ENCODE results near the gene C1orf94.
"Not testable (repeated sequence)": the region's sequence is repeated elsewhere in the genome, so short reads cannot be mapped to it uniquely, and the experiment has no call there.

C1orf94 gene

DNA sequence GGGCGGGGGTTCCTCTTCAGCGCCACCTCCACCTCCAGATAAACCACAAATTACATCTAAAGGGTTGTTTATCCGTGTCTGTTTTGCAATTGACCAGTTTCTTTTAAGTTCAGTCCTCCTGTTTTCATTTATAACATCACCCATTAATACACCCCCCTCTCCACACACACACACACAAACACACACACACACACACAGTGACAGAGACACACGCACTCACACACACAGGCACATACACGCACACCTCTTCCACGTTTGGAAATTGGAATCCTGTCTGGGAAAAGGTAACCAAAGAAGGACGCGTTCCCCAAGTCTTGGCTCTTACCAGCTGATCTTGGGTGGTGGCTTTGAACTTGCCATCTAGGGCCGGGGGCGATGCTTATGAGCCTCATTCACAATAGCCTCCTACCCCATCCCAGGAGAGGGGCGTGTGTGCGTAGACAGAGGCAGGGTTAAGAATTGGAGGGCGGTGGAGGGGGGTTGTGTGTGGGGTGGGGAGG lies 11.2 kb upstream of the C1orf94 start:
- peak; percentile 26 for DNase-seq

DNA sequence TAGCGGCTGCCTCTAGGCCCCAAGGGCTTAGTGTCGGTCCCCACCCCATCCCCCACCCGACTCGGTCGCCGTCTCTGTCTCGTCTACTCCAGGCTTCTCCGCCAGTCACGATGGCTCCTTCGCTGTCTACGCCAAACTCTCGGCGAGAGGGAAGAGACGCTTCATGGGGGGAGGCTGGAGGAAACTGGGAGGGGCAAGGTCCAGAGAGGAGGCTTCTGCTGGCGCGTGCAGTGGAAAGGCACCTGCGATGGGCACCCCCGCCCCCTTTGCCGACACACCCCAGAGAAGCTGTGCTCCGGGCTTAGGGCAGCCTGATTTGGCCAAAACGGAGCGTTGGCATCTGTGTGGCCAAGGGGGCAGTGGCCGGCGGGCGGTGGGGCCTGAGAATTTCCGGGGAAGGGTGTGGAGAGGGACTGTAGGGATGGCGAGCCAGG lies 10.5 kb upstream of the C1orf94 start:
- no peak for DNase-seq

DNA sequence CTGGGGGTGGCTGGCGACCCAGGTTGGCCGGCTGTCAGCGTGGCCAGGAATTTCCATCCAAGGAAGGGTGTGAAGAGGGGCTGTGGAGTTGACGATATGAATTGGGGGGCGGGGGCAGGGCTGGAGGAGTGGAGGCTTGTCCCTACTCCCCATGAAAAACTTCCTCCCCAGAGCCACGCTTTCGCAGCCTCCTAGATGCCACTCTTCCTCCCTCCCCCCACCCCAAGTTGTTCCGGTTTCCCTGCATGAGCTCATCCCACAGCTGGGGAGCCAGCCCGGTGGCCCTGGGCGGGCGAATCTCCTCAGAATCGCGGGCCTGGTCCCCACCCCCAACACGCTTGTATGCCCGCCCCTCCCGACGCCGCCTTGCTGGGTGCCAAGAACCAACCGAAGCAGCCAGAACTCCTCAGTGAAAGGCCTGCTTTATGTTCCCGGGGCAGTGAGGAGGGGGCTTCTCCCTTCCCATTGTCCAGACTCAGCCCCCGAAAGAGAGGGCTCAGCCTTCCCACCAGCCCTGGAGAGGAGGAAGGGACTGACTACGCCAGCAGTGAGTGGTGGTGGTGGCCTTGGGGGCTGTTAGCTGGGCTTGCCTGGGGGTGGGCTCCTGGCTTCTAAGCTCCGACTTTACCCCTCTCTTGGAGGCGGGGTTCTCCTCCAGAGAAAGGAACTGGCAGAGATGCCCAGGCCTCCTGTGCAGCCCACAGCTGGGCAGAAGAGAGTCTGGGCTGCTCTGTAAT lies 9.9 kb upstream of the C1orf94 start:
- no peak for DNase-seq

DNA sequence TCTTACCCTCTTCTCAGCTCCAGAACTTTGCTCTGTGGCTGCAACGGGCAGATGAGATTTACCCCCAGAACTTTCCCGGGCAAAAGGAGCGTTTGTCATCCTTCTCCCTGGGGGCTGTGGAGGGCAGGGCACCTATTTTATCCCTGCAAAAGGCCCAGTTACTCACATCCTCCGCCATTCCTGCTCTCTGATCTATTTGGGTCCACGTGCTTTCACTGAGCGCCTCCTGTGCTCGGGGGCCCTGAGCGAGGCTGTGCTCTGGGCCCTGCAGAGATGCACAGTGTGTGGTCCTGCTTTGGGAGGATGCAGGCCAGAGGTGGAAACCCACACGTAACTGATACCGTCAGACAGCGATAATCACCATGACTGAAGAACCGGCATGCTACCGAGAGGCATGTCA lies 9.3 kb upstream of the C1orf94 start:
- no peak for DNase-seq

DNA sequence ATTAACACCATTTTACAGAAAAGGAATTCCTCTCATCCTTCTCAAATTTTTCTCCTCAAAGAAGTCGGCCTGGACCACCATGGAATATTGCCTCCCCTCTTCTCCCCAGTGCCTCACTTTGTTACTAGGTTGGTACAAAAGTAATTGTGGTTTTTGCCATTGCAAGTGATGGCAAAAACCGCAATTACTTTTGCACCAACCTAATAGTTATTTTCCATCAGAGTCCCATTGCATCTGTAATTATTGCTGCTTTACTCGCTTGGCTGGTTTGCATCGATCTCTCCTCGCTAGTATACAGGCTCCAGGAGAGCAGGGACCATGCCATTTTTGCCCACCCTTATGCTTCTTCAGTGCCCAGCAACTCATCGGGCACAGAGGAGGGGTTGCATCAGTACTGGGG lies 963 bp upstream of the C1orf94 start:
- DNase-seq, result no peak

DNA sequence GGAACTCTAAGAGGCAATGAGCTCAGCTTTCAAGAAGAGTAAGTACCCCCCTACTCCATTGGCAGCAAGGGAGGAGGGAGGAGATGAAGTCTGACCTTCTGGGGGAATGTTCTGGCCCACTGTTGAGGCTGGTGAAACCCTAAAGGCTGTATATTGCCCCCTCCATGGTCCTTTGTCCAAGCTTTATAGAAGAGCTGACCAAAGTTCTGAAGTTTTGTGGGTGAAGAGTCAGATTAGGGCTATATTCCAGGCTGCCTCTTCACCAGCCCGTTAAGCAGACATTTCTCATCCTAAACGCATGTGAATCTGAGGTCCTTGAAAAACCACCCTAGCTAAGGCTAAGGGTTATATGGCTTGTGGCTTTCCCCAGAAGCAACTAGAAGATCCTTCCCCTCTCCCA lies 1.4 kb downstream of the C1orf94 start:
- DNase-seq, result no peak

DNA sequence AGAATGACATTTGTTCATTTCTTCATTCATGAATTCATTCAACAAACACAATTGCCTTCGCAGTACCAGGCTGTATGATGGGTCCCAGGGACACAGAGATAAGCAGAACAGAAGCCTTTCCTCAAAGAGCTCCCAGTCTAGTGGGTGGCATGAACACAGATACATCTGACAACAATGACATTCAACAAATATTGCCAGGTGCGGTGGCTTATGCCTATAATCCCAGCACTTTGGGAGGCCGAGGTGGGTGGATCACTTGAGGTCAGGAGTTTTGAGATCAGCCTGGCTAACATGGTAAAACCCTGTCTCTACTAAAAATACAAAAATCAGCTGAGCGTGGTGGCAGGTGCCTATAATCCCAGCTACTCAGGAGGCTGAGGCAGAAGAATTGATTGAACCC lies 6.7 kb downstream of the C1orf94 start:
- DNase-seq, result not testable (repeated sequence)

DNA sequence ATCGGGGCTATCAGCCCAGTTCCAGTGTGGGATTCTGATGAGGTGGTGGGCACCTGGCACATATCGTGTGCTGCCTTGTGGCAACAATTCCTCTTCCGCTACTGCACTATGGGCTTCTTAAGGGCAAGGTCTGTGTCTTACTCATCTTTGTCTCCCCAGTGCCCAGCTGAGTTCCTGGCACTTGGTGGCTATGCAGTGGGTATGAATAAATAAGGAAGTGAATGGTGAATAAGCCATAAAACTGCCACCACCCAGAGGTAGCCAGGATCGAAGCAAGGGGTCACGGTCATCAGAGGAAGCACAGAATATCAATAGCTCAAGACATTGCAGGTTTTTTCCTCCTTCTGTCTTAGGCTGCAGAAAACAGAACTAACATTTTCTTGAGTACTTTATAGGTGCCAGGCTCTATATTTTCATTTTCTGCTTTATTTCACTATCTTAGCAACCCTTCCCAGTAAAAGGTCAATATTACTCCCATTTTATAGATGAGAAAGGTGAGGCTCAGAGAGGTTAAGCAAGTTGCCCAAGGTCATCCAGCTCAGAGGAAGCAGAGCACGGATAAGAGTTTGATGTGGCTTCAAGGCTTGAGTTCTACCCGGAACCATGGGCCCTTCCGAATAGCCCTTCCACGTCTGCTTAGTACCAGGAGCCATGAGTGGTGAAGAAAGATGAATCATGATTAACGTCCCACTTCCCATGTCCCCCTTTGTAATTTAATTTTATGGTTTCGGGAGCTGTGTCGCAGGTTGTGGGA lies 10.2 kb downstream of the C1orf94 start:
- DNase-seq, result no peak

DNA sequence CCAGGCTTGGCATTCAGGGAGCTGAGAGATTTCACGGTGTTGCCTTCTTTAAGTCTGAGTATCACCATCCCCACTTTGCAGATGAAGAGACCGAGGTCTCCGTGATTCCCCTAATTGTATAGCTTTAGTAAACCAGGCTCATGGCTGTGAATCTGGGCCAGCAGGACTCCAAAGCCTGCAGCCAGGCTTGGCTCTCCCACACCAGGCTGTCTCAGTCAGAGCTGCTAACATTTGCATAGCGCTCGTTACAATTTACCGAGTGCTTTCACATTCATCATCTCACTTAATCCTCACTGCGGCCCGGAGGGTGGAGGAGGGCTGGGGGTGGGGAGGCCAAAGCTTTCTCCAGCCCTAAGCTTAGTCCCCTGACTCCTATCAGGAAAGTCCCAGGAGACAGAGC lies 11.7 kb downstream of the C1orf94 start:
- DNase-seq, result no peak

DNA sequence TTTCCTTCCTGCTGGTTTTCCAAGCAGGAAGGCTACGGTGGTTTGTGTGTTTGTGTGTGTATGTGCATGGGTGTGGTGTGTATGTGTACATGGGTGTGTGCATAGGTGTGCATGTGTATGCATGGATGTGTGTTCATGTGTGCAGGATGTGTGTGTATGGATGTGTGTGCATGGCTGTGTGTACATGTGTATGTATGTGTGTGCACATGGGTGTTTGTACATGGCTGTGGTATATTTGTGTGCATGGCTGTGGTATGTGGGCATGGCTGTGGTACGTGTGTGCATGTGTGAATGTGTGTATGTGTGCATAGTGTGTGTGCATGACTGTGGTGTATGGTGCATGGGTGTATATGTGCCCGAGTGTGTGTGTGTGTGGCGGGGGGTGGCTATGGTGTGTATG lies 12.3 kb downstream of the C1orf94 start:
- no peak for DNase-seq

DNA sequence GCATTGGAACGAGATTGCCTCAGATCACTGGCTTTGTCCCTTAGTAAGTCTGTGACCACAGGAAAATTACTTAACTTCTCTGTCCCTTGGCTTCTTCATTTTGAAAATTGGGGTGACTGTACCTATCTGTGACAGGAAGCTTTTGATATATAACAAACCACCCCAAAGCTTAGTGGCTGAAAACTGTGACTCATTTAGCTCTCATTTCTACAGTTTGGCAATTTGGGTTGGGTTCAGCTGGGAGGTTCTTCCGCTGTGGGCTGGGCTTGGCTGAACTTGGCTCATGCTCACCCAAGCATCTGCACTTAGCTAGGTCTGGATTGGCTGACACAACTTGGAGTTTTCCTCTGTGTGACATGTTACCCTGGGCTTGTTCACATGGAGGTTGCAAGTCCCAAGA lies 14.0 kb downstream of the C1orf94 start:
- no peak for DNase-seq

DNA sequence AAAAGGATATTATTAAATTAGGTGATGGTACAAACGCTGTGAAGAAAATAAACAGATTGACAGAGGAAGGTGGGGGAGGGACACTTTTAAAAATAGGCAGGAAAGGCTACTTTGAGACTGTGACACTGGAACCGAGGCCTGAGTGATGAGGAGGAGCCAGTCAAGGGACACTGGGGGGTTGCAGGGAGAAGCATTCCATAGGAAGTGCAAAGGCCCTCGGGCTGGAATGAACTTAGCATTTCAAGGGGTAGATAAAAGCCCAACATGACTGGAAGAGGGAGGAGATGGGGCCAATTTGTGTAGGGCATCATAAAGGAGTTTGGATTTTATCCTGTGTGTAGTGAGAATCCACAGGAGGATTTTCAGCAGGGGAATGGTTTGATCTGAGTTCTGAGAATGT lies 15.9 kb downstream of the C1orf94 start:
- no peak for DNase-seq

DNA sequence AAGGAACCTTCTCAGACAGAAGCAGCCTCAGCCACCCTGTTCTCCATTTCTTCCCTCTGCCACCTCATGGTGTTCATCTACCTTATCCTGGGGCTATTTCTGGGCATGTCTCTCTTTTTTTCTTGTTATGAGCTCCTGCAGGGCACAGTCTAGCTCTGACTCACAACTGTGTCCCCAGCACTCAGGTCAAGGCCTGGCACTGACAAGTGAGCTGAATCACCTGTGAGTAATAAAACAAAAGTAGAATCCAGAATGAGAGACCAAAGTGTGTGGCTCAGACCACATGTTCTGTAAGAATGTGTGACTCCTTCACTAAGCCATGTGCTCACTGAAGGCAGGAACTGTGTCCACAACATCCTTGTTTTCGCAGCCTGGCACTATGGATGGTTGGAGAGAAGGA lies 23.2 kb downstream of the C1orf94 start:
- DNase-seq, result no peak

DNA sequence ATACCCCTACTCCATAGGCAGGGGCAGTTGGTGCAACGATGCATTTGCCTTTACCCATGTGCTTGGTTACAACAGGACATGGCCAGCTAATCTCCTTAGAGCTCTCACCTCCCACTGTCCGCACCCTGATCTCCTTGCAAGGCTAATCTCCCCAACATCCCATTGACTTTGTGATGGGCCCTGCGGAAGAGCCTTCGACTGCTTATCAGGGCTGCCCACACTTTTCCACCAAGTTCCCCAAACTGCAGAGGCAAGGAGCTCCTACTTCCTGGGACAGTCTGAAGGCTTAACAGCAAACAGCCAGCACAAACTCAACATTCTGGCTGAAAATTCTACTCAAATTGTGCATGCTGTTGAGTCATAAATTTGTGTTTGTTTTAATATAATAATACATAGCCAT lies 36.0 kb downstream of the C1orf94 start:
- no peak for DNase-seq

DNA sequence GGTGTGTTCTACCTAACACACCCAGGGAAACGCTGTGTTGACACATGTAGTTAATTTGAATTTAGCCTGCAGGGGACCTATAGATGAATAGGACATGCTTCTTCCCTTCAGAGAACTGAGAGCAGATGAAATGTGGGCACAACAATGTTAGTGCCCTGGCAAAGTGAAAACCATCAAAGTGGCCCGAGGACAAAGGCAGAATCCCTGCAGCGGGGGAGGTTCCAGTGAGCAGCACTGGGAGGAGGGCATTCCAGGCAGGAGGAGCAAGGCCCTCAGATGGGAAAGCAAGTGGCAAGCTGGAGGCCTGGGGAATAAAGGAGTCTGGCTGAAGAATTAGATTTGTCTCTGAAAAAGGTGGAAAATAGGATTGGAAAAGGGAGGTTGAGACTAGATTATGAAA lies 37.2 kb downstream of the C1orf94 start:
- no peak for DNase-seq

DNA sequence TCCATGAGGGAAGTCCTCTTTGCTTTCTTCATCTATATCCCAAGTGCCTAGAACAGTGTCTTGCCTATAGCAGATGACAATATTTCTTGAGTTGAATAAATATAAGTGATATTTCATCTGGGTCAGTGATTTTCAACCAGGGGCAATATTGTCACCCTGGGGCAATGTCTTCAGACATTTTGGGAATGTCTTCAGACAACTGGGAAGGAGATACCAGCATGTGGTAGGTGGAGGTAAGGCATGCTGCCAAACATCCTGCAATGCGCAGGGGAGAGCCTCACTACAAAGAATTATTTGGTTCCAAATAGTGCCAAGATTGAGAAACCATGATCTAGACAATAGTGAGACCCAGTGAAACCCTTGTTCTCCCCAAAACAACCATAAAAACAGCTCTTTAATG lies 54.7 kb downstream of the C1orf94 start:
- no peak for DNase-seq

DNA sequence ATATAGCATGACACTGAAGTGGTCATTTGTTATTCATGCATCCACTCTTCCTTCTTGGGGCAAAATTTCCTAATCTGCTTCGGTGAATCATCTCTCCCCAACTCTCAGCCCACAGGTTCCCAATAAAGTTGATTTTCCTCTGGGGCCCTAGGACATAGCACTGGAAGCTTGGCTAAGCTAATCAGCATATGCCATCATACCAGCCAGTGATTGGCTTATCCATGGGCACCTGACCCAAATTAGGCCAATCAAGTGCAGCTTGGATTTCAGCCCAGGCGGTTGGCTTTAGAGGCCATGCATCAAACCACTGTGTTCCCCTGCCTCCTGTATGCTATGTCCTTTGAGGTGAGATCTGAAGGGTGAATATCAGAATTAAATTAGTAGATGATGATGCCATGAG lies 58.9 kb downstream of the C1orf94 start:
- no peak for DNase-seq

DNA sequence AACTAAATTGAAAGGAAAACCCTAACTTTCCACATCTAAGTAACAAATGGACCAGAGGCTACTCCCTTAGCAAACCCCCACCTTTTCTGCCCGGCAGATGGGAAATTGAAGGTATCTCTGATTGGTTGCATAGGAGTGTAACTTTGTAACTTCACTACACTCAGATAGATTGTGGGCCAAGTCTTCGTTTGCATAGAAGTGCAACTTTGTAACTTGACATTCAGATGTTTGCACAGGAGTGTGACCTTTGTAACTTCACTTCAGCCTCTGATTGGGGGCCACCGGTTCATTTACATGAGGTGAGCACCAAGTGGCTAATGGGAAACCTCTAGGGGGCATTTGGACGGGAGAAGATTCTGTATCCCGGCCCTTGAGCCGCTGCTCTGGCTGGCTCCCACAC lies 59.4 kb downstream of the C1orf94 start:
- DNase-seq, result no peak

DNA sequence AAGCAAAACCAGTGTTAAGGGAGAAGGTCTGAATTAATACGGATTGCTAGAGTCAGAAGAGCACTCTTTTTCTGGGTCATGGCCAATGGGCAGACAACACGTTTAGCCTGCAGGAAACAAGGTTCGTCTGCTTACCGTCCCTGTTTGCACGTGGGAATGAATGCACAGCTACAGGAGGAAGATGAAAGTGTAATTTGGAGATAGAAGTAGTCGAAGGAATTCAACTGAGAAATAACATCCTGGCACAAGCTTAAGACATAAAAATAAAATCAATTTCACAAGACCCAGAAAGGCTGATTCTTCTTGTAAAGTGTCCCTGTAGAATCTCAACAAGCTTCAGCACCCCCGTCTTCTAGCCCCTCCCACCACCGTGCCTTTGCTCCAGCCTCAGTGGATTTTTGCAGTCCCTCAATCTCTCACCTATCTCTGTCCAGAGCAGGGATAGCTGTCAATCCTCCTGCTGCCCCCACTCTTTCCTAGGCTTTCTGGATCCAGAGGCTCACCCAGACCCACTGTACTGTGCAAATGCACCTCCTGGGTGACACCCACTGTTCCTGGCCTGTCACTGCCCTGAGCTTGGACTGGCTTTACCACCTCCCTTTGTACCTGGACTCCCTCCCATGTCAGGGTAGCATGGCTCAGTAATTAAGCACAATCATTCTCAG lies 60.6 kb downstream of the C1orf94 start:
- DNase-seq, result no peak

DNA sequence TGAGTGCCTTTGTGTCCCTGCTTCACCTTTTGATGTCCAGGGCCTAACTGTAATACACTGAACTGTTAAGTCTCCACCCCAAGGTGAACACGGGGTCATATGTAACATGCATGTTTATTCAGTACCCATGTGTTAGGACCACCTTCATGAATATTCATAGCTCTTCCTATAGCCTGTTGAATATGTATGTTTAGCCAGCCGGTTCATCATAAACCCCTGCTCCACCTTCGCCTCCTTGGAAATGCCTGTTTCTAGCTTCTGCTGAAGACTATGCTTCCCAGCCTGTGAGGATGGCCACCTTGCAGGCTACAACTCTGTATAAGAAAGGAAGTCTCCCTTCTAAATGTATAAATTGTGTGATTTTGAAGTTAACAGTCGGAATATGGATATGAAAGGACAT lies 69.3 kb downstream of the C1orf94 start:
- no peak for DNase-seq

DNA sequence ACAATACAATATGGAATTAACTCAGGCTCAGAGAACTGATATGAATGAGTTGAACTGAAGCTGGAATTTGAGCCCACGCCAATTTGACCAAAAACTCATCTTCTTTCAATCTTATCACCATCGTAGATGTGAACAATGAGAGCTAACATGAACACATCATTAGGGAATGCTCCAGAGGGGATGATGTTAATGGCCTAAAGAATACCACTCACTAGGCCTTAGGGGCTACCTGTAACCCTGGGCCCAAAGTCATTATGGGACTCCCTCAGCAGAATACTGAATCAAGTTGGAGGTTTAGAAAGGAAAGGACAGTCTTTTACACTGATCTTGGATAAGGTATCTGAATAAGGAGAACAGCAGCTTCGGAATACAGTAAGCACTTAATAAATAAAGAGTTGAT lies 73.6 kb downstream of the C1orf94 start:
- no peak for DNase-seq

DNA sequence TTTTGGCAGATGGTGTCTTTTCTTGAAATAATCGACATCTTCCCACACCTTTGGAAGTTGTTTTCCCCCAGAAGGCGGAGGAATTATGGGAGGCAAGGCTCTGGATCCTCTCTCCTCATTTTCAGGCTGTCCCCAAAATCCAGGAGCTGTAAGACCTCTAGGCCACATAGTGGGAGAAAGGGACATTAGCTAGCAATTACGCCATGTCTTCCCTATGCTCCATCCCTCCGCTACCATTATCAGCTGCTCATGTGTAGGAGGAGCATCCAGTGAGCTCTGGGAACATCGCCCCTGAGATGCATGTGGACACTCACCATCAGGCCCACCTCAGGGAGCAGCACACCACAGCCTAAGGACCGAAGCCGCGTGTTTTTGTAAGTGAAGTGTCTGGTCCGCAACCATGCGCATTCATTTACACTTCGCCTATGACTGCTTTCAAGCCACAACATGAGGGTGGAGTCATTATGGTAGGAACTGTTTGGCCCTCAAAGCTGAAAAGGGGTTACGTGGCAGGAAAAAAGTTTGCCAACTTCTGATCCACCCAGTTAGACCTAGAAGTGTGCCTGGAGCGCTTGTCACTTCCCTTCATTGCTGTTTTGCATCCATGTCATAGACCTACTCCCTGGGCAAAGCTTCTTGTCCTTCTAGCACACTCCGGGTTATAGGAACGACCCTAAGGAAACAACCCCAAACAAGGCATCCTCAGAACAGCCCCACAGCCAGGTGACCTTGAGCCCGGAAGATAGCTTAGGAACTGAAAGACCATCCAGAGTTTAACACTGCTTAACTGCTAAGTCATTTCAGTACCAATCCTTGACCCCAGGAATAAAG lies 85.5 kb downstream of the C1orf94 start:
- DNase-seq, result no peak

DNA sequence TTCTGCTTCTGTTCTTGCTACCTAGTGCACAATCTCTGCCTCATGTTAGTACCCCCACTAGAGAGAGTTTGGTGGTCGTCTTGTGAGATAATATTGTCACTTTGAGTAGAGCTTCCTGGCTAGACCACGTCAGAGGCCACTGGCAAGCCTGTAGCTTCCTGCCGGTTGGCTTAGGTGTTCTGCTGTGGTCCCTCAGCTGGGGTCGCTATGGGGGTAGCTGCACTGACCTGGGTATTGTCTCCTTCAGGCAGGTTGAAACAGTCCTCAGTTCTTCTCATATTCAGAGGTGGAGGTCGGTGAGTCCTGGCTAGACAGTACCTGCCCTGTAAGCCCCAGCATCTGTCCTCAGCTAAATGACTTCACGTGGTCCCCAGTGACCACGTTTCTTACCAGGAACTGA lies 86.2 kb downstream of the C1orf94 start:
- DNase-seq, result no peak

Measured in DMS79 (cell line).